ENCODE data around the gene LCOR.

DNA sequence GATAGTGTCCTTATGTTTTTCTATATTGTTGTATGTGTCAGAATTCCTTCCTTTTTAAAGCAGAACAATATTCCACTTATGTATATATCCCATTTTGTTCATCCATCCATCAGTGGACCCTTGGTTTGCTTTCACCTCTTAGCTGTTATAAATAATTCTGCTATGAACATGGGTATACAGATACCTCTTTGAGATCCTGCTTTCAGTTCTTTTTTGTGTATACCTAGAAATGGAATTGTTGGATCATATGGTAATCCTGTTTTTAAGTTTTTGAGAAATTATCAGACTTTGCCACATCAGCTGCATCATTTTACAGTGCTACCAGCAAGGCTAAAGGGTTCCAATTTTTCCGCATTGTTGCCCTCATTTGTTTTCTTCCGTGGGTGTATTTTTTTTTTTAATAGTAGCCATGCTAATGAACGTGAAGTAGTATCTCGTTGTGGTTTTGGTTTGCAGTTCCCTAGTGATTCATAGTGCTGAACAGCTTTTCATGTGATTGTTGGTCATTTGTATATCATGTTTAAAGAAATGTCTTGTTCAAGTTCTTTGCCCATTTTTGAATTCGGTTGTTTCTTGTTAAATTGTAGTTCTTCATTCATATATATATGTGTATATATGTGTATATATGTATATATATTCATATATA lies 87.8 kb downstream of the LCOR start:
- TF ChIP-seq, protein P1, sequence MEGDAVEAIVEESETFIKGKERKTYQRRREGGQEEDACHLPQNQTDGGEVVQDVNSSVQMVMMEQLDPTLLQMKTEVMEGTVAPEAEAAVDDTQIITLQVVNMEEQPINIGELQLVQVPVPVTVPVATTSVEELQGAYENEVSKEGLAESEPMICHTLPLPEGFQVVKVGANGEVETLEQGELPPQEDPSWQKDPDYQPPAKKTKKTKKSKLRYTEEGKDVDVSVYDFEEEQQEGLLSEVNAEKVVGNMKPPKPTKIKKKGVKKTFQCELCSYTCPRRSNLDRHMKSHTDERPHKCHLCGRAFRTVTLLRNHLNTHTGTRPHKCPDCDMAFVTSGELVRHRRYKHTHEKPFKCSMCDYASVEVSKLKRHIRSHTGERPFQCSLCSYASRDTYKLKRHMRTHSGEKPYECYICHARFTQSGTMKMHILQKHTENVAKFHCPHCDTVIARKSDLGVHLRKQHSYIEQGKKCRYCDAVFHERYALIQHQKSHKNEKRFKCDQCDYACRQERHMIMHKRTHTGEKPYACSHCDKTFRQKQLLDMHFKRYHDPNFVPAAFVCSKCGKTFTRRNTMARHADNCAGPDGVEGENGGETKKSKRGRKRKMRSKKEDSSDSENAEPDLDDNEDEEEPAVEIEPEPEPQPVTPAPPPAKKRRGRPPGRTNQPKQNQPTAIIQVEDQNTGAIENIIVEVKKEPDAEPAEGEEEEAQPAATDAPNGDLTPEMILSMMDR (IDR thresholded peaks at IDR 0.05) = no peak
- TF ChIP-seq POLR2A (IDR thresholded peaks at IDR 0.05) = no peak

Measured in heart left ventricle (tissue), 13 donors.